Breast epithelium (tissue), 4 donors: Measurements from ENCODE around the gene ALDH1L1. TPM values are rescaled to one million over a fixed set of nuclear protein-coding genes. Genes with fewer than 3 reads are reported as not detected.
A peak's percentile ranks its signal among the peaks of the same experiment; 100 is the strongest.

Experiments used
- DNase-seq, 2 donors: peaks; one replicate each; pipeline ENCODE4 v3.0.0-alpha.2; 2019; ENCODE audit warnings: low spot score in 2 of 2
- H3K27ac ChIP-seq, 2 donors: fragments of 200-600 bp; sonication (generic) in 1 of 2; one replicate each; pipeline ENCODE4 v1.5.1; 2016 to 2019; ENCODE audit warnings: mild to moderate bottlenecking in 1 of 2
- H3K27me3 ChIP-seq, 2 donors: fragments of 200-600 bp; sonication (generic) in 1 of 2; one replicate each; pipeline versions ENCODE4 v1.5.1 to v1.6.0; 2017 to 2019; ENCODE audit warnings: control low read depth in 1 of 2, mild to moderate bottlenecking in 1 of 2
- H3K36me3 ChIP-seq: fragments of 200-600 bp; one replicate; pipeline ENCODE4 v1.5.1; 2019
- H3K4me1 ChIP-seq, 2 donors: fragments of 200-600 bp; sonication (generic); one replicate each; pipeline ENCODE4 v1.5.1; 2016 to 2019; ENCODE audit warnings: control low read depth in 1 of 2
- H3K4me3 ChIP-seq, 3 donors: fragments of 200-600 bp; sonication (generic); 1 replicate in 2 of 3; 2 replicates in 1 of 3; pipeline ENCODE4 v1.5.1; 2016 to 2019; ENCODE audit warnings: mild to moderate bottlenecking in 3 of 3, moderate library complexity in 2 of 3
- H3K9me3 ChIP-seq, 2 donors: fragments of 200-600 bp; sonication (generic) in 1 of 2; one replicate each; pipeline ENCODE4 v1.5.1; 2016 to 2019; ENCODE audit warnings: control low read depth in 1 of 2
- POLR2A ChIP-seq: fragments of 450-650 bp; IDR thresholded peaks from one replicate; pipeline ENCODE4 v1.6.1; 2016; ENCODE audit warnings: antibody characterized with exemption, mild to moderate bottlenecking, moderate library complexity
- POLR2AphosphoS5 ChIP-seq, 3 donors: sonication (generic); formaldehyde crosslinking; IDR thresholded peaks; one replicate each; pipeline ENCODE4 v1.6.1; 2017; ENCODE audit warnings: antibody characterized with exemption in 3 of 3
- intact Hi-C: fragments of 100-400 bp; cut with DNase I; formaldehyde crosslinking; loops from one replicate; pipeline ENCODE4 v1.15.1; 2023; ENCODE audit warnings: low total_unique reads
- total RNA-seq, 3 donors: library from RNA; depleted of rRNA; stranded (reverse); fragments of >200 nt; gene quantifications; one replicate each; pipeline ENCODE4 v1.1.0, GENCODE V29; 2016
- TF ChIP-seq, protein P1 (sequence below), 3 donors: fragments of 450-650 bp; IDR thresholded peaks; one replicate each; pipeline ENCODE4 v1.5.1; 2016 to 2017; ENCODE audit warnings: antibody characterized with exemption in 3 of 3, mild to moderate bottlenecking in 3 of 3, moderate library complexity in 3 of 3

ALDH1L1 gene
- total RNA-seq, 3 donors from 2014 or later, result 10.8 to 88.3 (median 29.0) TPM

DNA sequence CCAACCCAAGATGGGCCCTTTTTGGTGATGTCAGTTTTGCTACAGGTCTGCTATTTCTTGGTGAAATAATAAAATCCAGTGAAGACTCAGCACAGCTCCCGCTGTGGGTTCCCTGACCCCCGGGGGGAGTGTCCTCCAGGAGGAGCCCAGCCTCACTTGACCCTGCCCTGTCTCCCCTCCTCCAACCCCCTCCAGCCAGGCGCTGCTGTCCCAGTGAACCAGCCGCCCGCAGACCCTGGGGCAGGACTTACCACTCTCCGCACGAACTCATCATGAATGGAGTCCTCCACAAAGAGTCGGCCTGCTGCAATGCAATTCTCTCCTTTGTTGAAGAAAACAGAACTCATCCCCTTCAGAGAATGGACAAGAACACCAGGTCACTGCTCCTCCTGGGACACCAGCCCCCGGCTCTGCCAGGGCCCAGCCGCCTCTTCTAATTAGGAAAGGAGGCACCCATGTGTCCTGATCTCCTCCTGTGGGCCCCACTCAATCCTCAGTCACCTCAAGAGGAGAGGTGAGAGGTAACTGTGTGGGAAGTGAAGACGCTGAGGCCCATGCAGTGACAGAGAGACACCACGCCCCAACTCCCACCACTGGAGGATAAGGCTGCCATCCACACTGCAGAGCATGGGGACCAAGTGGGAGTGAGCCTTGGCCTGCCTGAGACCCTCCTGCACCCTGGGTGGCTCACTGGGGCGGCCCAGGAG is 67.7 kb downstream of the ALDH1L1 start:
- H3K36me3 ChIP-seq, result no peaks in the 10 kb centered on the region
- TF ChIP-seq, protein P1, sequence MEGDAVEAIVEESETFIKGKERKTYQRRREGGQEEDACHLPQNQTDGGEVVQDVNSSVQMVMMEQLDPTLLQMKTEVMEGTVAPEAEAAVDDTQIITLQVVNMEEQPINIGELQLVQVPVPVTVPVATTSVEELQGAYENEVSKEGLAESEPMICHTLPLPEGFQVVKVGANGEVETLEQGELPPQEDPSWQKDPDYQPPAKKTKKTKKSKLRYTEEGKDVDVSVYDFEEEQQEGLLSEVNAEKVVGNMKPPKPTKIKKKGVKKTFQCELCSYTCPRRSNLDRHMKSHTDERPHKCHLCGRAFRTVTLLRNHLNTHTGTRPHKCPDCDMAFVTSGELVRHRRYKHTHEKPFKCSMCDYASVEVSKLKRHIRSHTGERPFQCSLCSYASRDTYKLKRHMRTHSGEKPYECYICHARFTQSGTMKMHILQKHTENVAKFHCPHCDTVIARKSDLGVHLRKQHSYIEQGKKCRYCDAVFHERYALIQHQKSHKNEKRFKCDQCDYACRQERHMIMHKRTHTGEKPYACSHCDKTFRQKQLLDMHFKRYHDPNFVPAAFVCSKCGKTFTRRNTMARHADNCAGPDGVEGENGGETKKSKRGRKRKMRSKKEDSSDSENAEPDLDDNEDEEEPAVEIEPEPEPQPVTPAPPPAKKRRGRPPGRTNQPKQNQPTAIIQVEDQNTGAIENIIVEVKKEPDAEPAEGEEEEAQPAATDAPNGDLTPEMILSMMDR (IDR thresholded peaks at IDR 0.05), result no peak
- no peak for TF ChIP-seq POLR2AphosphoS5 (IDR thresholded peaks at IDR 0.05)
- no peak for TF ChIP-seq POLR2A
- H3K4me3 ChIP-seq, result no peak overlapping the region
- peak in 1 of 2 donors; percentile 45 for DNase-seq
- no peaks in the 10 kb centered on the region for H3K9me3 ChIP-seq
- no peaks in the 10 kb centered on the region for H3K27me3 ChIP-seq
- no peak overlapping the region for H3K27ac ChIP-seq
- intact Hi-C loops, result no loop called here
- no peaks in the 10 kb centered on the region for H3K4me1 ChIP-seq

- no peaks in the 10 kb centered on the region for H3K27me3 ChIP-seq
- no peak overlapping the region for H3K4me3 ChIP-seq
- intact Hi-C loops, result no loop called here
- no peaks in the 10 kb centered on the region for H3K4me1 ChIP-seq
- DNase-seq, result peak in 1 of 2 donors; percentile 42
- H3K36me3 ChIP-seq, result no peaks in the 10 kb centered on the region
- TF ChIP-seq POLR2AphosphoS5 (IDR thresholded peaks at IDR 0.05) (no peak), POLR2A (no peak)
- TF ChIP-seq, protein P1 (IDR thresholded peaks at IDR 0.05), result no peak
- no peaks in the 10 kb centered on the region for H3K9me3 ChIP-seq
- H3K27ac ChIP-seq, result no peak overlapping the region
Observed at GRCh38 chr3:126111566-126112475, 68.6 kb downstream of the ALDH1L1 start.

DNA sequence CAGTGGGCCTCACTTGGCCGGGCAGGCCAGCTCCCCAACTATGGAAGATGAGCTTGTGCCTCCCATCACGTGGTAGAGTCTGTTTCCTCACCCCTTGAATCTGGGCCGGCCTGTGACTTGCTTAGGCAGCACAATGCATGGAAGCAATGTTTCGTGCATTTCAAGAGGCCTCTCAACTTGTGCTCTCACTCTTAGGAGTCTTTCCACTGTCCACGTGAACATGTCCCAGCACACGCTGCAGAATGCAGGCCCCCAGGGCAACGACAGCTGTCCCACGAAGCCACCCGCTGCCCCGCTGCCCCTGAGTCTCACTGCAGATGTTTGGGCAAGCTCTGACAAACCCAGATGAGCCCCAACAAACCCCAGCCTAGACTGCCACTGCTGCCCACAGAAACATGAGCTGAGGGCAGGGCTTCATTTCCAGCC is 69.2 kb downstream of the ALDH1L1 start:
- Histone ChIP-seq H3K4me3 (no peak overlapping the region), H3K27me3 (no peaks in the 10 kb centered on the region), H3K36me3 (no peaks in the 10 kb centered on the region), H3K9me3 (no peaks in the 10 kb centered on the region), H3K4me1 (no peaks in the 10 kb centered on the region), H3K27ac (no peak overlapping the region)
- intact Hi-C loops, result no loop called here
- TF ChIP-seq POLR2AphosphoS5 (IDR thresholded peaks at IDR 0.05), result no peak
- TF ChIP-seq, protein P1 (IDR thresholded peaks at IDR 0.05), result no peak
- TF ChIP-seq POLR2A, result no peak
- DNase-seq, result peak in 1 of 2 donors; percentile 11

DNA sequence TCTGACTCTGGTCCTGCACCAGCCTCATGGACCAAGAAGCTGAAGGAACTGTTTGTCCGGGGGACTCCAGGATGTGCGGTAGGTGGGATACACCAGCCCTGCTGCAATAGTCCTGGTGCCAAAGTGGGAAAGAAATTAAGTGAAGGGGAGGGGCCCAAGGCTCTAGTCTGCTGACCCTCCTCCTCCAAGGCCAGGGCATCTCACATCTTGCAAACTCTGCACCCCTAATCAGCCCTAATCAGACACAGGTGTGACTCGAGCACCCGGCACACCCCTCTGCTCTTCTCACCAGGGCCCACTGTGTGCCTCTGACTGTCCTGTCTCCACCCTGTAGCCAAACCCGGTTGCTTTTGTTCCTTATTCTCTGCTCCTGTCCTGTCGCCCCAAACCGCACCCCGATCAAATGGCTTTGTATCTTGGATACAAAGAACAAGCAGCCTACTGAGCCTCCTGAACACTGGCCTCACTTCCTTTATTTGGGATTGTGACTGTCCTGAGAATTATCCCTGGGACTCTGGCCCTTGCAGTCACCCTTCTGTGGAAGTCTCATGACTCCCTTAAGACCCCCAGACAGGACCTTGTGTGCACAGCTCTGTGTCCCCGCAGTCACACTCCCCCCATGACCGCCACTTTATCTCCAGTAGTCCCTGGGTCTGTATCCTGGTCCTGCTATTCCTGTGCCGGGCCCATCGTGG is 69.8 kb downstream of the ALDH1L1 start:
- H3K27ac ChIP-seq, result no peak overlapping the region
- TF ChIP-seq POLR2AphosphoS5 (IDR thresholded peaks at IDR 0.05) (no peak), POLR2A (no peak)
- TF ChIP-seq, protein P1 (IDR thresholded peaks at IDR 0.05), result no peak
- H3K36me3 ChIP-seq, result no peaks in the 10 kb centered on the region
- intact Hi-C loops, result no loop called here
- H3K4me3 ChIP-seq, result no peak overlapping the region
- H3K27me3 ChIP-seq, result no peaks in the 10 kb centered on the region
- DNase-seq, result peak in 1 of 2 donors; percentile 5
- H3K9me3 ChIP-seq, result no peaks in the 10 kb centered on the region
- H3K4me1 ChIP-seq, result no peaks in the 10 kb centered on the region
